ENCODE data around the gene WASF2.

DNA sequence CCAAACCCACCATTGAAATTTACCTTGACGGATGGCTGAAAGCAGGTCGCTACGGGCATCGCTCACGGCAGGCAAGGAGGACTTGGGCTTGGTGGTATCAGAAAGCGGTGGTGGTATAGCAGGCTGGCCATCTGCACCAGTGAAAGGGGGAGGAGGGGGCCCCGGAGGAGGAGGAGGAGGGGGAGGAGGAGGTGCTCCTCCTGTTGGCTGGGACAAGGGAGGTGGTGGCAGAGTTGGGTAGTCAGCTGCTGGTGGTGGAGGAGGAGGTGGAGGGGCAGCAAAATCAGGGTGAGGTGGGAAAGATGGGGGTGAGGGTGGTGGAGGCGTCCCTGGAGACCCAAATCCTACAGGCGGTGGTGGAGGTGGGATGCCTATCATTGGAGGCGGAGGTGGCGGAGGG is 80.3 kb downstream of the WASF2 start:
- no peak for TF ChIP-seq CTCF (IDR thresholded peaks at IDR 0.05; ENCODE audit: poor library complexity, severe bottlenecking)
- no peak for TF ChIP-seq POLR2AphosphoS5 (IDR thresholded peaks at IDR 0.05)
- TF ChIP-seq EP300 (conservative IDR thresholded peaks at IDR 0.05; ENCODE audit: poor library complexity, severe bottlenecking): no peak
- TF ChIP-seq RAD21 (conservative IDR thresholded peaks at IDR 0.05): no peak
- TF ChIP-seq EZH2 (IDR thresholded peaks at IDR 0.05; ENCODE audit: borderline replicate concordance, insufficient read depth, low read length, poor library complexity, severe bottlenecking): no peak
- TF ChIP-seq REST (IDR thresholded peaks at IDR 0.05; ENCODE audit: borderline replicate concordance): no peak
